ENCODE data around the gene FBP2. TPM values are rescaled to one million over a fixed set of nuclear protein-coding genes. Genes with fewer than 3 reads are reported as not detected.

FBP2 gene
- total RNA-seq, 4 donors from 2014 or later: not detected

DNA sequence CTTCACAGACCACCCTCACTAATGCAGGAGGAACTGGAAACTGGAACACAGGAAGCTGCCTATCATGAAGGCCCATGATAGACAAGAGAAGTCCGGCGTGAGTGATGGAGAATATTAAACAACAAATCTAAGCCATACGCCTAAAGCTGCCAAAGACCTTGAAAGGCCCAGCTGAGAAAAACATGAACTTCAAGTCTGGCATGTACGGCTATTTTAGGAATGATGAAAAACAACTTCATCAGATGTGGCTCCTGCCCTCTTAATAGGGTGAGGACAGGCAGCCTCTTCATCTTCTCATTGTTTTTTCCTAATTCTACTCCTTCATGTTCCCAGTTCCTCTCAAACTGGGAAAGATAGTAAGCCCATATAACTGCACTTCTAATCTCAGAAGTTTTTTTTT, 25.4 kb upstream of the FBP2 start:
- peaks cover 0 to 41% (median 0%) of the 10 kb centered on the region in 3 donors for H3K36me3 ChIP-seq
- H3K27me3 ChIP-seq: no peaks in the 10 kb centered on the region
- H3K9me3 ChIP-seq: no peaks in the 10 kb centered on the region
- no peak for TF ChIP-seq POLR2A (IDR thresholded peaks at IDR 0.05)
- TF ChIP-seq, protein P1, sequence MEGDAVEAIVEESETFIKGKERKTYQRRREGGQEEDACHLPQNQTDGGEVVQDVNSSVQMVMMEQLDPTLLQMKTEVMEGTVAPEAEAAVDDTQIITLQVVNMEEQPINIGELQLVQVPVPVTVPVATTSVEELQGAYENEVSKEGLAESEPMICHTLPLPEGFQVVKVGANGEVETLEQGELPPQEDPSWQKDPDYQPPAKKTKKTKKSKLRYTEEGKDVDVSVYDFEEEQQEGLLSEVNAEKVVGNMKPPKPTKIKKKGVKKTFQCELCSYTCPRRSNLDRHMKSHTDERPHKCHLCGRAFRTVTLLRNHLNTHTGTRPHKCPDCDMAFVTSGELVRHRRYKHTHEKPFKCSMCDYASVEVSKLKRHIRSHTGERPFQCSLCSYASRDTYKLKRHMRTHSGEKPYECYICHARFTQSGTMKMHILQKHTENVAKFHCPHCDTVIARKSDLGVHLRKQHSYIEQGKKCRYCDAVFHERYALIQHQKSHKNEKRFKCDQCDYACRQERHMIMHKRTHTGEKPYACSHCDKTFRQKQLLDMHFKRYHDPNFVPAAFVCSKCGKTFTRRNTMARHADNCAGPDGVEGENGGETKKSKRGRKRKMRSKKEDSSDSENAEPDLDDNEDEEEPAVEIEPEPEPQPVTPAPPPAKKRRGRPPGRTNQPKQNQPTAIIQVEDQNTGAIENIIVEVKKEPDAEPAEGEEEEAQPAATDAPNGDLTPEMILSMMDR (IDR thresholded peaks at IDR 0.05): no peak
- H3K4me1 ChIP-seq: no peaks in the 10 kb centered on the region
- no peak for DNase-seq
- H3K27ac ChIP-seq: no peak overlapping the region
- no peak overlapping the region for H3K4me3 ChIP-seq

DNA sequence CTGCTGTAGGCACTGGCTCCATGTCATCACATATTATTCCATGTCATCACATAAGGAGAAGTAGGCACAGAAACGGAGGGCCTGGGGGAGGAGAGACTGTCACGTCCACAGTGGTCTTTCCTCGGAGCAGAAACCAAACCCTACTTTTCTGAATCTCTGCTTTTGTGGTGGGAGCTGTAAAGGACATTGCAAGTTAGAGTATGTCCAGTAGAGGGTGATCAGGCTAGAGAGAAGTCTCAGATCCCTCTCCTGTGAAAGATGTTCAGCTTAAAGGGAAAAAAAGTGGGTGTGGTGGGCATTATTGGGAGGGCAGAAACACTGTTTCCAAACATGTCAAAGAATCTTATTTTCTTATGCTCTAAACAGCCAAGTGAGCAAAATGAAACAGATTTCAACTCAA, 19.4 kb upstream of the FBP2 start:
- Histone ChIP-seq H3K9me3 (no peaks in the 10 kb centered on the region), H3K4me3 (no peak overlapping the region), H3K36me3 (peaks cover 0 to 40% (median 0%) of the 10 kb centered on the region in 3 donors), H3K27ac (no peak overlapping the region), H3K4me1 (peaks cover 0 to 12% (median 2%) of the 10 kb centered on the region in 4 donors), H3K27me3 (no peaks in the 10 kb centered on the region)
- TF ChIP-seq, protein P1 (IDR thresholded peaks at IDR 0.05): peak in 1 of 6 experiments; percentile 10
- TF ChIP-seq POLR2A (IDR thresholded peaks at IDR 0.05): no peak
- DNase-seq: no peak

DNA sequence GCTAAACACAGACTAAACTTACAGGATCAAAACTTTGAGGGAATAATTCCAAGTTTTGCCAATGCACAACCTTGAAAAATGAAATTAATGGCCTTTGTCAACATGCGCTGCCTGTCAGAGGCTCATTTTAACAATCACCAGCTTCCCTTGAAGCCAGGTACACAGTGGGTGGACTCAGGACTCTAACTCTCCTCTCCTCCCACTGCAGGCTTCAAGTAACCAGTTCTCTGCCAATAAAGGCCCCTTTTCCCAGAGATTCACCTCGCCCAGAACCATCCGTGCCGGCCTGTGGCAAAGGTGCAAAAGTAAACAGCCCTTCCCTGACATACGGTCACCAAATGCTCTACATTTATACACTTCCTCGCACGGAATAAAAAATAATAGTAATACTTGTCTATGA, 18.4 kb upstream of the FBP2 start:
- Histone ChIP-seq H3K9me3 (no peaks in the 10 kb centered on the region), H3K36me3 (peaks cover 0 to 35% (median 0%) of the 10 kb centered on the region in 3 donors), H3K27ac (peak overlapping the region in 2 of 4 donors; percentile 17 to 43), H3K27me3 (no peaks in the 10 kb centered on the region), H3K4me1 (peaks cover 0 to 22% (median 6%) of the 10 kb centered on the region in 4 donors), H3K4me3 (no peak overlapping the region)
- TF ChIP-seq, protein P1 (IDR thresholded peaks at IDR 0.05): no peak
- no peak for TF ChIP-seq POLR2A (IDR thresholded peaks at IDR 0.05)
- DNase-seq: no peak

DNA sequence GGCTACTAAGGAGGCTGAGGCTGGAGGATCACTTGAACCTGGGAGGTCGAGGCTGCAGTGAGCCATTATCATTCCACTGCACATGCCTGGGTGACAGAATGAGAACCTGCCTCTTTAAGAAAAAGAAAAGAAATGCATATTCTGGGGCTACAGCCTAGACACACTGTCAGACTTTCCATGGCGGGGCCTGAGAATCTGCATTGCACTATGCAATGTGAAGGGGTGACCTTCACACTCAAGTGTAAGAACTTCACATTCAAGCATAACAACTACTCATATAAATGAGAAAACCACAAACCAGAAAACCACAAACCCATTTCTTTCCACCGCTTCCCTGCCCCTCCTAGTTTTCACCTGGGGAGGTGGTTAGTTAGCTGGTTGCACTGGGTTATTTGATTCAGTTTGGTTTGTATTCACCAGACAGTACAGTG, 18.0 kb upstream of the FBP2 start:
- DNase-seq: no peak
- H3K27me3 ChIP-seq: no peaks in the 10 kb centered on the region
- H3K36me3 ChIP-seq: peaks cover 0 to 35% (median 0%) of the 10 kb centered on the region in 3 donors
- H3K4me3 ChIP-seq: no peak overlapping the region
- peaks cover 0 to 26% (median 7%) of the 10 kb centered on the region in 4 donors for H3K4me1 ChIP-seq
- H3K27ac ChIP-seq: peak overlapping the region in 2 of 4 donors; percentile 17 to 43
- no peak for TF ChIP-seq POLR2A (IDR thresholded peaks at IDR 0.05)
- no peaks in the 10 kb centered on the region for H3K9me3 ChIP-seq

DNA sequence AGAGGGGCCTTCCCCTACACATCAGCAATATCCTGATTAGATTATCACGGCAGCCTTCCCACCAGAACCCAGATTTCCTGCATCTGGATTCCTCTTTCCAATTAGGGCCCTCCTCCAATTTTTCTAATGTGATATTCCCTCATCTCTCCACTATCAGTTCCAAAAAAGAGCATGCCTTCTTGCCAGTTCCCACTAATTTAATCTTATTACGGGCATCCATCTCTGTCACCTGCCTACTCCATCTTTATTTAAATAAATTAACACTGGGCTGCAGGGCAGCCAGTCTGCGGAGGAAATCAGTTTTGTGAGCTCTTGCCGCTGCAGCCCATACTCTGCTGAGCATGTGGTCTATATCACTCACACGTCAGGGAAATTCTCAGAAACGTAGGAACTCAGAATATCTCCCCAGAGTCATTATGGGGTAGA, 16.6 kb upstream of the FBP2 start:
- no peak overlapping the region for H3K27ac ChIP-seq
- H3K27me3 ChIP-seq: no peaks in the 10 kb centered on the region

DNA sequence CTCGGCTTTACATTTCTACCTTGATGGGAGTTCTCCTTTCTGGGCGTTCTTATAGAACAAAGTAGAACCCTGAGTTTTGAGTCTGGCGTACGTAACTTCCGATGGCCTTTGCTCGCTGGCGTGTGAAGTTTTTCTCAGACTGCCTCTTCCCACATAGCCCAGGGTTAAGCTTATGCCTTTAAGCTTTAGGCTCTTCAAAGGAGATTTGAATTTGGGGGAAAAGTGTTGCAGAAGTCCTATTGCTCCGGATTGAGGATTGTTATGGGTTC, 13.7 kb upstream of the FBP2 start:
- peak in 1 of 3 donors; percentile 50 for DNase-seq
- peaks cover 0 to 31% (median 8%) of the 10 kb centered on the region in 4 donors for H3K4me1 ChIP-seq
- H3K27ac ChIP-seq: peak overlapping the region in 3 of 4 donors; percentile 59 to 73 (median 62)

More for the DNA sequence above, 16.6 kb upstream of the FBP2 start:
- no peaks in the 10 kb centered on the region for H3K9me3 ChIP-seq
- peaks cover 0 to 27% (median 8%) of the 10 kb centered on the region in 4 donors for H3K4me1 ChIP-seq
- no peak for DNase-seq
- peaks cover 0 to 20% (median 0%) of the 10 kb centered on the region in 3 donors for H3K36me3 ChIP-seq
- H3K4me3 ChIP-seq: no peak overlapping the region
- TF ChIP-seq, protein P1 (IDR thresholded peaks at IDR 0.05): no peak
- TF ChIP-seq POLR2A (IDR thresholded peaks at IDR 0.05): no peak

More for the DNA sequence above, 13.7 kb upstream of the FBP2 start:
- Histone ChIP-seq H3K36me3 (peaks cover 0 to 17% (median 0%) of the 10 kb centered on the region in 3 donors), H3K9me3 (no peaks in the 10 kb centered on the region), H3K27me3 (no peaks in the 10 kb centered on the region), H3K4me3 (no peak overlapping the region)
- no peak for TF ChIP-seq POLR2A (IDR thresholded peaks at IDR 0.05)
- TF ChIP-seq, protein P1 (IDR thresholded peaks at IDR 0.05): no peak

Data from Peyer's patch (tissue), 4 donors.